ENCODE results near the gene MUC13. TPM values are rescaled to one million over a fixed set of nuclear protein-coding genes. Genes with fewer than 3 reads are reported as not detected.
A peak's percentile ranks its signal among the peaks of the same experiment; 100 is the strongest.

MUC13 gene
- total RNA-seq, 4 donors from 2014 or later: 0.46 TPM; not detected in 3

DNA sequence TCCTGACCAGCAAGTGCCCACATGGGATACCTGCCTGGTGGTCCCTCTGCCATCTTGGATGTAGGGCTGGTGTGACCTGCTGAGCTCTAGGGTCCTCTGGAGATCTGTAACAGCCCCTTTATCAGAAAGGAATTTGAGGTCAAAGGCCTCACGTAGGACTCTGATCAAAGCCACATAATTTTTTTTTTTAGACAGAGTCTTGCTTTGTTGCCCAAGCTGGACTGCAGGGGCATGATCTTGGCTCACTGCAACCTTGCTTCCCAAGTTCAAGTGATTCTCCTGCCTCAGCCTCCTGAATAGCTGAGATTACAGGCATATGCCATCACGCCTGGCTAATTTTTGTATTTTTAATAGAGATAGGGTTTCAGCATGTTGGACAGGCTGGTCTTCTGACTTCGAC, 56.9 kb downstream of the MUC13 start:
- Histone ChIP-seq H3K27me3 (no peaks in the 10 kb centered on the region), H3K36me3 (peaks cover 0 to 1% (median under 1%) of the 10 kb centered on the region in 4 donors), H3K4me1 (peaks cover 37 to 60% (median 51%) of the 10 kb centered on the region in 4 donors), H3K9me3 (no peaks in the 10 kb centered on the region), H3K4me3 (no peak overlapping the region), H3K27ac (replicated peaks in 1 of 4) (peak overlapping the region; percentile 73 to 82 (median 76))
- DNase-seq (ENCODE audit: extremely low spot score): no peak
- TF ChIP-seq EP300 (IDR thresholded peaks at IDR 0.05) (no peak), POLR2AphosphoS5 (IDR thresholded peaks at IDR 0.05) (no peak), POLR2A (IDR thresholded peaks at IDR 0.05; ENCODE audit: low read depth) (no peak)
- TF ChIP-seq, protein P1, sequence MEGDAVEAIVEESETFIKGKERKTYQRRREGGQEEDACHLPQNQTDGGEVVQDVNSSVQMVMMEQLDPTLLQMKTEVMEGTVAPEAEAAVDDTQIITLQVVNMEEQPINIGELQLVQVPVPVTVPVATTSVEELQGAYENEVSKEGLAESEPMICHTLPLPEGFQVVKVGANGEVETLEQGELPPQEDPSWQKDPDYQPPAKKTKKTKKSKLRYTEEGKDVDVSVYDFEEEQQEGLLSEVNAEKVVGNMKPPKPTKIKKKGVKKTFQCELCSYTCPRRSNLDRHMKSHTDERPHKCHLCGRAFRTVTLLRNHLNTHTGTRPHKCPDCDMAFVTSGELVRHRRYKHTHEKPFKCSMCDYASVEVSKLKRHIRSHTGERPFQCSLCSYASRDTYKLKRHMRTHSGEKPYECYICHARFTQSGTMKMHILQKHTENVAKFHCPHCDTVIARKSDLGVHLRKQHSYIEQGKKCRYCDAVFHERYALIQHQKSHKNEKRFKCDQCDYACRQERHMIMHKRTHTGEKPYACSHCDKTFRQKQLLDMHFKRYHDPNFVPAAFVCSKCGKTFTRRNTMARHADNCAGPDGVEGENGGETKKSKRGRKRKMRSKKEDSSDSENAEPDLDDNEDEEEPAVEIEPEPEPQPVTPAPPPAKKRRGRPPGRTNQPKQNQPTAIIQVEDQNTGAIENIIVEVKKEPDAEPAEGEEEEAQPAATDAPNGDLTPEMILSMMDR (IDR thresholded peaks at IDR 0.05): no peak
- 87% methylated on average over 3 of the region's 3 CpGs for WGBS
- intact Hi-C loops (cut with DNase I): no loop called here

DNA sequence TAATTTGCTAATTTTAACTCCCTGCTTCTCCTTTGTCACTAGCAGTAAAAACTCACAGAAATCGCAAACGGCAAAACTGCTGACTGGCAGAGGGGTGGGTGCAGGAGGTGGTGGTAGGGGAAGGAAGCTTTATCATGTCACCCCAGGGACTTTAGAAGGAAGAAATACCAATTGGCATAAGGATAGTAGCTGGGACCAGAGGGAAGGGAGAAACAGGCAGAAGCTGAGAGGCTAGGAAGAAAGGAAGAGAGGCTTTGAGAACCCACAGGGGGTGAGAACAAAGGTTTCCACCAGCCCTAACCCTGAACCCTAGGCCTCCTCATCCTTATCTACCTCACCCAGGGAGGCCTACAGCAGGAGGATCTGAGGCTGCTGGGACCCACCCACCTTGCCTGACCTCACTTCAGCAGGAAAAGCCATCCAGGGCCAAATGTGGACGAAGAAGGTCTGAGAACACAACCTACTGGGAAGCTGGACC, 58.1 kb downstream of the MUC13 start:
- H3K4me3 ChIP-seq: no peak overlapping the region
- 67% methylated on average over 3 of the region's 3 CpGs for WGBS
- H3K9me3 ChIP-seq: no peaks in the 10 kb centered on the region
- intact Hi-C loops (cut with DNase I): no loop called here
- TF ChIP-seq, protein P1 (IDR thresholded peaks at IDR 0.05): no peak
- TF ChIP-seq EP300 (IDR thresholded peaks at IDR 0.05) (no peak), POLR2A (IDR thresholded peaks at IDR 0.05; ENCODE audit: low read depth) (no peak), POLR2AphosphoS5 (IDR thresholded peaks at IDR 0.05) (no peak)
- H3K36me3 ChIP-seq: peaks cover 0 to 13% (median 13%) of the 10 kb centered on the region in 4 donors
- no peak for DNase-seq (ENCODE audit: extremely low spot score)
- peaks cover 35 to 52% (median 47%) of the 10 kb centered on the region in 4 donors for H3K4me1 ChIP-seq
- H3K27me3 ChIP-seq: no peaks in the 10 kb centered on the region
- peak overlapping the region; percentile 28 to 53 (median 43) for H3K27ac ChIP-seq (replicated peaks in 1 of 4)

DNA sequence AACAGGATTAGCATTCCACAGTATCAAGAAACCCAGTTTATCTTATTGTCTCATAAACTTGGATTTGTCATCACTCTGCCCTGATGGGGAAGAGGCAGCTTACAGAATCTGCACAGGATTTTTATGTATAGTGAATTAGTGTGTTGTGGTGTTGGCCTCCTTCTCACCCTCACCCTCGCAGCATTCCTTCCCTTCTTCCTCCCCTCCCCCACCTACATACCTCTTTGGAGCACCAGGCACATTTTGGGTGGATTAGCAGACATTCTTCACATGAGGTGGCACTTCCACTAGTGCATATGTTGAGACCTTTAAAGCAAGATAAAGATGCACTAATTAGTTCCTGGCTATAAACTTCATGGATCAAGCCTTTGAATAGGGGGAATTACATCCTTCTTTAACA, 61.3 kb downstream of the MUC13 start:
- peaks cover 0 to 38% (median 29%) of the 10 kb centered on the region in 4 donors for H3K36me3 ChIP-seq
- H3K27ac ChIP-seq (replicated peaks in 1 of 4): no peak overlapping the region
- WGBS: 87% methylated on average over 1 of the region's 1 CpG
- peaks cover 18 to 34% (median 27%) of the 10 kb centered on the region in 4 donors for H3K4me1 ChIP-seq
- no peaks in the 10 kb centered on the region for H3K9me3 ChIP-seq
- H3K27me3 ChIP-seq: no peaks in the 10 kb centered on the region
- intact Hi-C loops (cut with DNase I): no loop called here
- no peak for DNase-seq (ENCODE audit: extremely low spot score)
- TF ChIP-seq EP300 (IDR thresholded peaks at IDR 0.05) (no peak), POLR2AphosphoS5 (IDR thresholded peaks at IDR 0.05) (no peak), POLR2A (IDR thresholded peaks at IDR 0.05; ENCODE audit: low read depth) (no peak)
- TF ChIP-seq, protein P1 (IDR thresholded peaks at IDR 0.05): no peak
- no peak overlapping the region for H3K4me3 ChIP-seq

DNA sequence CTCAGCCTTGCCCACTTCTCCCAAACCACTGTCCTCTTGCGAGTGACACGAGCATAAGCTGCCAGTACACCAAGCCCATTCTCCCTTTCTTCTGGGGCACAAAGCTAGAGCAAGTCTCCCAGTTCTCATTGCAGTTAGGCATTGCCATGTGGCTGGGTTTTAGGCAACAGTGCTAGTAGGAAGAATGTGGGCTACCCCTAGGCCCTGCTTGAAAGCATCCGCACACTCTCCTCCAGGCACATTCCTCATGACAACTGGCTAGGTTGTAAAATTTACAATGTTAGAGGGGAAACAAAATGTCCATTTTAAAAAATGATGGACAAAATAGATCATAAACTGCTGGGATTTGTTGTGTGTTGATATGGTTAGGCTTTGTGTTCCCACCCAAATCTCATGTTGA, 67.0 kb downstream of the MUC13 start:
- no peak for DNase-seq (ENCODE audit: extremely low spot score)
- Histone ChIP-seq H3K4me1 (peaks cover 0 to 5% (median 1%) of the 10 kb centered on the region in 4 donors), H3K27ac (replicated peaks in 1 of 4) (no peak overlapping the region), H3K36me3 (peaks cover 0 to 58% (median 38%) of the 10 kb centered on the region in 4 donors), H3K9me3 (no peaks in the 10 kb centered on the region), H3K27me3 (no peaks in the 10 kb centered on the region), H3K4me3 (no peak overlapping the region)
- intact Hi-C loops (cut with DNase I): no loop called here
- TF ChIP-seq, protein P1 (IDR thresholded peaks at IDR 0.05): no peak
- no peak for TF ChIP-seq EP300 (IDR thresholded peaks at IDR 0.05)
- TF ChIP-seq POLR2AphosphoS5 (IDR thresholded peaks at IDR 0.05): no peak
- TF ChIP-seq POLR2A (IDR thresholded peaks at IDR 0.05; ENCODE audit: low read depth): no peak
- 97% methylated on average over 3 of the region's 3 CpGs for WGBS

DNA sequence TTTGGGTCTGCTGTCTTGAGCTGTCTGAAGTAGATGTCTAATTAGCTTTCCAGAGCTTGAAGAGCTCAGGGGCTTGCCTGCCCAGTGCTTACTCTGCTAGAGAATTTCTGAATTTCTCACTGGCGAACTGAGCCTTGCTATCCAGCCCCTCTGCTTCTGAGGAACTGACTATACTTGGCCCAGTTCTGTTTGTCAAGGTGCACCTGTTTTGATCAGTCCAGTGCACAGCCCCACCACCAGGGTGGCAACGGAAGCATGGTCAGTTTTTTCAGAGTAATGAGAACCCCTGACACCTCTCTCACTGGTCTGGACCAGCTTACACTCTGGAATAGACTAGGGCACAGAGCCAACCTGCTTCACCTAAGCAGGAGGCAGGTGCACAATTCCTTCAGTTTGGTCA, 72.5 kb downstream of the MUC13 start:
- Histone ChIP-seq H3K4me3 (no peak overlapping the region), H3K9me3 (no peaks in the 10 kb centered on the region), H3K27ac (replicated peaks in 1 of 4) (peak overlapping the region in 3 of 4 donors; percentile 39 to 75 (median 75)), H3K27me3 (no peaks in the 10 kb centered on the region), H3K36me3 (peaks cover 0 to 20% (median under 1%) of the 10 kb centered on the region in 4 donors), H3K4me1 (peaks cover 41 to 54% (median 42%) of the 10 kb centered on the region in 4 donors)
- intact Hi-C loops (cut with DNase I): no loop called here
- WGBS: 83% methylated on average over 2 of the region's 2 CpGs
- TF ChIP-seq POLR2AphosphoS5 (IDR thresholded peaks at IDR 0.05): no peak
- TF ChIP-seq, protein P1 (IDR thresholded peaks at IDR 0.05): no peak
- no peak for TF ChIP-seq EP300 (IDR thresholded peaks at IDR 0.05)
- no peak for TF ChIP-seq POLR2A (IDR thresholded peaks at IDR 0.05; ENCODE audit: low read depth)
- no peak for DNase-seq (ENCODE audit: extremely low spot score)

Measured in esophagus muscularis mucosa (tissue), 4 donors.